HCT116 (cell line): ENCODE data around the gene HOMER2. TPM values are rescaled to one million over a fixed set of nuclear protein-coding genes. Genes with fewer than 3 reads are reported as not detected.

Source experiments
- ATAC-seq: fragments of 200-7000 bp; cut with Tn5 transposase; 2 replicates; pipeline ENCODE4 v1.9.1; 2020; ENCODE audit warnings: mild to moderate bottlenecking, moderate library complexity
- BruUV-seq: library from RNA; stranded (reverse); fragments of 400-500 nt; replicated peaks from 2 replicates; lab custom pipeline; 2021; lab: Mats Ljungman, UMichigan
- CTCF ChIA-PET: fragments of 300-600 bp; sonication (Branson Sonifier 250); formaldehyde crosslinking; loops from one replicate; lab custom pipeline; 2021; ENCODE audit warnings: antibody characterized with exemption; lab: Charles Lee
- POLR2A ChIA-PET: fragments of 300-600, 350-600 bp; sonication (Branson Sonifier 250); formaldehyde crosslinking; loops from one replicate; lab custom pipeline; 2021; ENCODE audit warnings: antibody characterized with exemption; lab: Charles Lee
- RAD21 ChIA-PET, 2 experiments: fragments of 300-600 bp; sonication (Branson Sonifier 250); formaldehyde crosslinking; loops; one replicate each; lab custom pipeline; 2023; ENCODE audit warnings: low total read pairs in 2 of 2; ENCODE audit not compliant: uncharacterized antibody in 2 of 2, unreplicated experiment in 2 of 2, low non-redundant PET in 1 of 2; lab: Charles Lee
- DNase-seq: peaks from one replicate; pipeline ENCODE4 v3.0.0-alpha.2; 2010; ENCODE audit warnings: low read depth, low spot score
- H2AFZ ChIP-seq: fragments of 200-600 bp; shearing (Covaris generic), sonication (generic); 2 replicates; pipeline ENCODE4 v1.6.1; 2017; ENCODE audit warnings: low read depth, mixed run types, mixed read lengths, antibody characterized with exemption, low read length; ENCODE audit not compliant: poor library complexity, severe bottlenecking
- H3K27ac ChIP-seq: 2 replicates; pipeline ENCODE4 v1.5.1; 2012; ENCODE audit warnings: low read depth, low read length
- H3K27me3 ChIP-seq: fragments of 200-600 bp; sonication (generic); 2 replicates; pipeline ENCODE4 v1.6.1; 2016; ENCODE audit warnings: mixed run types, low read length, mixed read lengths; ENCODE audit not compliant: insufficient read depth
- H3K36me3 ChIP-seq, 2 experiments: fragments of 200-500 bp in 1 of 2; fragments of 200-600 bp in 1 of 2; sonication (Bioruptor generic) in 1 of 2; sonication (generic) in 1 of 2; 2 replicates each; pipeline versions ENCODE4 v1.5.1 to v1.6.1; 2014 to 2016; ENCODE audit warnings: low read length in 2 of 2, inconsistent platforms in 1 of 2, mixed read lengths in 1 of 2, mixed run types in 1 of 2; ENCODE audit not compliant: insufficient read depth in 2 of 2, control insufficient read depth in 1 of 2
- H3K4me1 ChIP-seq, 2 experiments: fragments of 200-600 bp in 1 of 2; sonication (generic) in 1 of 2; 2 replicates each; pipeline versions ENCODE4 v1.5.1 to v1.6.1; 2012 to 2017; ENCODE audit warnings: low read length in 2 of 2, inconsistent platforms in 1 of 2, mild to moderate bottlenecking in 1 of 2, mixed read lengths in 1 of 2, mixed run types in 1 of 2, moderate library complexity in 1 of 2; ENCODE audit not compliant: insufficient read depth in 2 of 2, control insufficient read depth in 1 of 2
- H3K4me2 ChIP-seq: fragments of 200-600 bp; sonication (generic); 2 replicates; pipeline ENCODE4 v1.6.1; 2017; ENCODE audit warnings: mixed run types, low read length, mixed read lengths
- H3K4me3 ChIP-seq, 2 experiments: fragments of 200-600 bp in 1 of 2; sonication (generic) in 1 of 2; replicated peaks in 1 of 2; 2 replicates each; pipeline ENCODE4 v1.5.1; 2011 to 2016; ENCODE audit warnings: low read length in 2 of 2, control low read depth in 1 of 2, low read depth in 1 of 2, mild to moderate bottlenecking in 1 of 2, mixed read lengths in 1 of 2, mixed run types in 1 of 2
- H3K79me2 ChIP-seq: fragments of 200-600 bp; sonication (generic); 2 replicates; pipeline ENCODE4 v1.6.1; 2017; ENCODE audit warnings: mild to moderate bottlenecking, mixed run types, low read length, moderate library complexity, mixed read lengths; ENCODE audit not compliant: insufficient read depth
- H3K9ac ChIP-seq: fragments of 200-600 bp; sonication (generic); 2 replicates; pipeline ENCODE4 v1.6.1; 2016; ENCODE audit warnings: low read length, mixed read lengths
- H3K9me2 ChIP-seq: fragments of 200-600 bp; sonication (generic), shearing (Covaris generic); 2 replicates; pipeline ENCODE4 v1.6.1; 2017; ENCODE audit warnings: mixed run types, mild to moderate bottlenecking, moderate library complexity; ENCODE audit not compliant: insufficient read depth
- H3K9me3 ChIP-seq, 2 experiments: fragments of 200-500 bp in 1 of 2; fragments of 200-600 bp in 1 of 2; sonication (Bioruptor generic) in 1 of 2; sonication (generic) in 1 of 2; 2 replicates each; pipeline ENCODE4 v1.6.1; 2014 to 2017; ENCODE audit warnings: low read length in 2 of 2, mixed read lengths in 2 of 2, inconsistent platforms in 1 of 2, low read depth in 1 of 2, mild to moderate bottlenecking in 1 of 2, mixed run types in 1 of 2, moderate library complexity in 1 of 2; ENCODE audit not compliant: control insufficient read depth in 1 of 2, insufficient read depth in 1 of 2
- H4K20me1 ChIP-seq: fragments of 200-600 bp; sonication (generic), shearing (Covaris generic); 2 replicates; pipeline ENCODE4 v1.6.1; 2017; ENCODE audit warnings: mixed run types, mild to moderate bottlenecking, moderate library complexity; ENCODE audit not compliant: insufficient read depth
- ATF3 ChIP-seq: IDR thresholded peaks from 2 replicates; pipeline ENCODE4 v1.6.1; 2012
- CEBPB ChIP-seq: IDR thresholded peaks from 2 replicates; pipeline ENCODE4 v1.6.1; 2012; ENCODE audit warnings: low read depth
- EGR1 ChIP-seq: IDR thresholded peaks from 2 replicates; pipeline ENCODE4 v1.6.1; 2012; ENCODE audit warnings: low read depth
- ELF1 ChIP-seq: IDR thresholded peaks from 2 replicates; pipeline ENCODE4 v1.6.1; 2012; ENCODE audit warnings: low read depth, borderline replicate concordance
- EZH2phosphoT487 ChIP-seq: fragments of 200-600 bp; IDR thresholded peaks from 2 replicates; pipeline ENCODE4 v1.6.1; 2018; ENCODE audit warnings: antibody characterized with exemption, borderline replicate concordance
- JUND ChIP-seq: IDR thresholded peaks from 2 replicates; pipeline ENCODE4 v1.6.1; 2012
- POLR2A ChIP-seq: IDR thresholded peaks from 2 replicates; pipeline ENCODE4 v1.7.0; 2011; ENCODE audit warnings: borderline replicate concordance; ENCODE audit not compliant: insufficient read depth, insufficient read length; ENCODE audit errors: extremely low read depth
- POLR2AphosphoS5 ChIP-seq: IDR thresholded peaks from 2 replicates; pipeline ENCODE4 v1.6.1; 2011; ENCODE audit warnings: mild to moderate bottlenecking, low read depth, low read length, moderate library complexity
- RAD21 ChIP-seq: IDR thresholded peaks from 2 replicates; pipeline ENCODE4 v1.6.1; 2012; ENCODE audit warnings: low read depth, mild to moderate bottlenecking
- SRF ChIP-seq: IDR thresholded peaks from 2 replicates; pipeline ENCODE4 v1.6.1; 2012; ENCODE audit warnings: low read depth
- TCF7L2 ChIP-seq: IDR thresholded peaks from 2 replicates; pipeline ENCODE4 v1.7.0; 2011; ENCODE audit warnings: borderline replicate concordance, inconsistent platforms; ENCODE audit not compliant: insufficient read depth, insufficient read length; ENCODE audit errors: extremely low read depth
- YY1 ChIP-seq: IDR thresholded peaks from 2 replicates; pipeline ENCODE4 v1.6.1; 2011; ENCODE audit warnings: low read length, low read depth, moderate library complexity, mild to moderate bottlenecking; ENCODE audit not compliant: insufficient replicate concordance; ENCODE audit errors: extremely low read depth
- ZFX ChIP-seq: fragments of 450-650 bp; IDR thresholded peaks from 2 replicates; pipeline ENCODE4 v1.6.1; 2017
- ZNF274 ChIP-seq: fragments of 200-500 bp; sonication (Bioruptor generic); IDR thresholded peaks from 2 replicates; pipeline ENCODE4 v1.6.1; 2014; ENCODE audit warnings: mild to moderate bottlenecking, low read depth, low read length, inconsistent platforms
- intact Hi-C: fragments of 100-400 bp; cut with micrococcal nuclease; formaldehyde crosslinking; loops from 2 replicates; pipeline ENCODE4 v1.10.0; 2022
- total RNA-seq: library from RNA; stranded (reverse); gene quantifications from one replicate; pipeline ENCODE4 v1.2.1, GENCODE V29; 2021; ENCODE audit not compliant: unreplicated experiment
- TF ChIP-seq, protein P1 (sequence below): IDR thresholded peaks from 2 replicates; pipeline ENCODE4 v1.6.1; 2012
- TF ChIP-seq, protein P2 (sequence below): IDR thresholded peaks from 2 replicates; pipeline ENCODE4 v1.6.1; 2011; ENCODE audit warnings: mild to moderate bottlenecking, low read length, moderate library complexity; ENCODE audit not compliant: insufficient replicate concordance; ENCODE audit errors: extremely low read depth
- TF ChIP-seq, protein P3 (sequence below): IDR thresholded peaks from 2 replicates; pipeline ENCODE4 v1.6.1; 2012; ENCODE audit warnings: low read depth

HOMER2 gene
- total RNA-seq, 1 experiment from 2014 or later = 3.9 TPM

DNA sequence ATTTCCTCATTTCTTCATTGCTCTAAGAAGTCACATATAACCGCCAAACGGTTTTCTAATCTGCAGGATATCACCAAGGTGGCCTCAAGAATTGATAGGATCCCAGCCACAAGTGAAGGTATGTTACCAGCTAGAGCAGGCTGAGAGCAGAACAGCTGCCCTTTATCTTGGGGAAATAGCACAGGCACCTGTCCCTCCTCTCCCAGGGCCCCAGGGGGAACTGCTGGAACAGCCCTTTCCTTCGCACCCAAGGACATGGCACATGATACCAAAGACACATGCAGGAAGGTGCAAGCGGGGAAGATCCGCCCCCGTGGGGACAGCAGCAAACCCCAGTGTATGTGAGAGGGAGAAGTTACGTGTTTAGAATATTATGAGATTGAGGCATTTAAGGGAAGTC is 35.3 kb downstream of the HOMER2 start:
- Histone ChIP-seq H3K27me3 (0 out of 2 replicates have a peak, but pooled peaks cover 3% of the 10 kb centered on the region), H3K9ac (no peak overlapping the region), H3K27ac (no peak overlapping the region), H3K4me1 (no peaks in the 10 kb centered on the region), H3K36me3 (no peaks in the 10 kb centered on the region), H3K4me2 (no peak overlapping the region), H3K9me2 (no peaks in the 10 kb centered on the region), H3K4me3 (no peak overlapping the region), H3K79me2 (no peaks in the 10 kb centered on the region), H2AFZ (no peak overlapping the region), H4K20me1 (no peaks in the 10 kb centered on the region), H3K9me3 (no peaks in the 10 kb centered on the region)
- ChIA-PET CTCF (no interaction called here), POLR2A (no interaction called here), RAD21 (no interaction called here)
- no TSS peak for BruUV-seq
- intact Hi-C loops = no loop called here
- TF ChIP-seq CEBPB (no peak), TCF7L2 (no peak), POLR2AphosphoS5 (no peak), ZFX (no peak), EGR1 (no peak), RAD21 (no peak), ELF1 (no peak), JUND (no peak), YY1 (no peak), SRF (no peak), ZNF274 (no peak), POLR2A (no peak), ATF3 (no peak), EZH2phosphoT487 (no peak)
- TF ChIP-seq, protein P1, sequence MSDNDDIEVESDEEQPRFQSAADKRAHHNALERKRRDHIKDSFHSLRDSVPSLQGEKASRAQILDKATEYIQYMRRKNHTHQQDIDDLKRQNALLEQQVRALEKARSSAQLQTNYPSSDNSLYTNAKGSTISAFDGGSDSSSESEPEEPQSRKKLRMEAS = no peak
- TF ChIP-seq, protein P2, sequence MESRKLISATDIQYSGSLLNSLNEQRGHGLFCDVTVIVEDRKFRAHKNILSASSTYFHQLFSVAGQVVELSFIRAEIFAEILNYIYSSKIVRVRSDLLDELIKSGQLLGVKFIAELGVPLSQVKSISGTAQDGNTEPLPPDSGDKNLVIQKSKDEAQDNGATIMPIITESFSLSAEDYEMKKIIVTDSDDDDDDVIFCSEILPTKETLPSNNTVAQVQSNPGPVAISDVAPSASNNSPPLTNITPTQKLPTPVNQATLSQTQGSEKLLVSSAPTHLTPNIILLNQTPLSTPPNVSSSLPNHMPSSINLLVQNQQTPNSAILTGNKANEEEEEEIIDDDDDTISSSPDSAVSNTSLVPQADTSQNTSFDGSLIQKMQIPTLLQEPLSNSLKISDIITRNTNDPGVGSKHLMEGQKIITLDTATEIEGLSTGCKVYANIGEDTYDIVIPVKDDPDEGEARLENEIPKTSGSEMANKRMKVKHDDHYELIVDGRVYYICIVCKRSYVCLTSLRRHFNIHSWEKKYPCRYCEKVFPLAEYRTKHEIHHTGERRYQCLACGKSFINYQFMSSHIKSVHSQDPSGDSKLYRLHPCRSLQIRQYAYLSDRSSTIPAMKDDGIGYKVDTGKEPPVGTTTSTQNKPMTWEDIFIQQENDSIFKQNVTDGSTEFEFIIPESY = no peak
- TF ChIP-seq, protein P3, sequence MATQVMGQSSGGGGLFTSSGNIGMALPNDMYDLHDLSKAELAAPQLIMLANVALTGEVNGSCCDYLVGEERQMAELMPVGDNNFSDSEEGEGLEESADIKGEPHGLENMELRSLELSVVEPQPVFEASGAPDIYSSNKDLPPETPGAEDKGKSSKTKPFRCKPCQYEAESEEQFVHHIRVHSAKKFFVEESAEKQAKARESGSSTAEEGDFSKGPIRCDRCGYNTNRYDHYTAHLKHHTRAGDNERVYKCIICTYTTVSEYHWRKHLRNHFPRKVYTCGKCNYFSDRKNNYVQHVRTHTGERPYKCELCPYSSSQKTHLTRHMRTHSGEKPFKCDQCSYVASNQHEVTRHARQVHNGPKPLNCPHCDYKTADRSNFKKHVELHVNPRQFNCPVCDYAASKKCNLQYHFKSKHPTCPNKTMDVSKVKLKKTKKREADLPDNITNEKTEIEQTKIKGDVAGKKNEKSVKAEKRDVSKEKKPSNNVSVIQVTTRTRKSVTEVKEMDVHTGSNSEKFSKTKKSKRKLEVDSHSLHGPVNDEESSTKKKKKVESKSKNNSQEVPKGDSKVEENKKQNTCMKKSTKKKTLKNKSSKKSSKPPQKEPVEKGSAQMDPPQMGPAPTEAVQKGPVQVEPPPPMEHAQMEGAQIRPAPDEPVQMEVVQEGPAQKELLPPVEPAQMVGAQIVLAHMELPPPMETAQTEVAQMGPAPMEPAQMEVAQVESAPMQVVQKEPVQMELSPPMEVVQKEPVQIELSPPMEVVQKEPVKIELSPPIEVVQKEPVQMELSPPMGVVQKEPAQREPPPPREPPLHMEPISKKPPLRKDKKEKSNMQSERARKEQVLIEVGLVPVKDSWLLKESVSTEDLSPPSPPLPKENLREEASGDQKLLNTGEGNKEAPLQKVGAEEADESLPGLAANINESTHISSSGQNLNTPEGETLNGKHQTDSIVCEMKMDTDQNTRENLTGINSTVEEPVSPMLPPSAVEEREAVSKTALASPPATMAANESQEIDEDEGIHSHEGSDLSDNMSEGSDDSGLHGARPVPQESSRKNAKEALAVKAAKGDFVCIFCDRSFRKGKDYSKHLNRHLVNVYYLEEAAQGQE = no peak
- no peak for DNase-seq
- no peak for ATAC-seq
